IMR-90 (cell line): ENCODE results near the gene POTEJ. TPM values are rescaled to one million over a fixed set of nuclear protein-coding genes. Genes with fewer than 3 reads are reported as not detected.
"Not testable (repeated sequence)": the region's sequence is repeated elsewhere in the genome, so short reads cannot be mapped to it uniquely, and the experiment has no call there.

ENCODE experiments used
- ATAC-seq: fragments of 200-7000 bp; cut with Tn5 transposase; 2 replicates; pipeline ENCODE4 v1.9.1; 2020; ENCODE audit warnings: low read depth, mild to moderate bottlenecking, moderate library complexity
- BruUV-seq: library from RNA; stranded (reverse); fragments of 400-500 nt; replicated peaks from 2 replicates; lab custom pipeline; 2021; lab: Mats Ljungman, UMichigan
- CTCF ChIA-PET: fragments of 300-600 bp; formaldehyde crosslinking; extraction: SDS; loops from one replicate; lab custom pipeline; 2021; ENCODE audit warnings: antibody characterized with exemption; lab: Yijun Ruan, JAX
- POLR2A ChIA-PET: fragments of 300-600 bp; sonication (Branson Sonifier 250); formaldehyde crosslinking; loops from one replicate; lab custom pipeline; 2022; ENCODE audit warnings: antibody characterized with exemption; ENCODE audit not compliant: unreplicated experiment; lab: Charles Lee
- DNase-seq: peaks from one replicate; pipeline ENCODE4 v3.0.0; 2013
- H2AFZ ChIP-seq: replicated peaks from 2 replicates; pipeline ENCODE3; 2013; ENCODE audit warnings: low read length, mild to moderate bottlenecking; ENCODE audit not compliant: poor library complexity
- H2AK5ac ChIP-seq: 2 replicates; pipeline ENCODE4 v1.6.1; 2013; ENCODE audit warnings: low read depth, low read length, inconsistent platforms
- H2AK9ac ChIP-seq: replicated peaks from 2 replicates; pipeline ENCODE3; 2013; ENCODE audit warnings: mild to moderate bottlenecking, low read depth, low read length, moderate library complexity; ENCODE audit not compliant: poor library complexity
- H2BK120ac ChIP-seq: 2 replicates; pipeline ENCODE4 v1.6.1; 2013; ENCODE audit warnings: low read depth, low read length, inconsistent platforms
- H2BK15ac ChIP-seq: 3 replicates; pipeline ENCODE4 v1.6.1; 2013; ENCODE audit warnings: low read depth, low read length, inconsistent platforms
- H2BK20ac ChIP-seq: 2 replicates; pipeline ENCODE4 v1.6.1; 2013; ENCODE audit warnings: low read depth, mild to moderate bottlenecking, inconsistent platforms, low read length, moderate library complexity
- H2BK5ac ChIP-seq: 2 replicates; pipeline ENCODE4 v1.6.1; 2013; ENCODE audit warnings: mild to moderate bottlenecking, low read depth, low read length, inconsistent platforms; ENCODE audit not compliant: poor library complexity, severe bottlenecking
- H3K14ac ChIP-seq: replicated peaks from 2 replicates; pipeline ENCODE4 v1.6.1; 2013; ENCODE audit warnings: low read depth, low read length, inconsistent platforms
- H3K18ac ChIP-seq: 2 replicates; pipeline ENCODE4 v1.6.1; 2013; ENCODE audit warnings: low read depth, low read length, control low read depth
- H3K23ac ChIP-seq: 2 replicates; pipeline ENCODE4 v1.6.1; 2013; ENCODE audit warnings: low read depth, low read length, inconsistent platforms
- H3K27ac ChIP-seq: 2 replicates; pipeline ENCODE4 v1.5.1; 2013; ENCODE audit warnings: mild to moderate bottlenecking, control low read depth, low read length; ENCODE audit not compliant: insufficient read depth
- H3K27me3 ChIP-seq: 2 replicates; pipeline ENCODE4 v1.6.1; 2013; ENCODE audit warnings: low read length; ENCODE audit not compliant: control insufficient read depth, insufficient read depth
- H3K36me3 ChIP-seq: 2 replicates; pipeline ENCODE4 v1.6.1; 2013; ENCODE audit warnings: low read length, mixed read lengths; ENCODE audit not compliant: control insufficient read depth, insufficient read depth
- H3K4ac ChIP-seq: 2 replicates; pipeline ENCODE4 v1.6.1; 2013; ENCODE audit warnings: low read depth, low read length, inconsistent platforms
- H3K4me1 ChIP-seq: 2 replicates; pipeline ENCODE4 v1.6.1; 2013; ENCODE audit warnings: low read length, mixed read lengths; ENCODE audit not compliant: control insufficient read depth, insufficient read depth
- H3K4me2 ChIP-seq: 2 replicates; pipeline ENCODE4 v1.6.1; 2013; ENCODE audit warnings: low read depth, mild to moderate bottlenecking, control low read depth, low read length, moderate library complexity
- H3K4me3 ChIP-seq: 2 replicates; pipeline ENCODE4 v1.5.1; 2013; ENCODE audit warnings: low read depth, mild to moderate bottlenecking, control low read depth, low read length, moderate library complexity; ENCODE audit not compliant: insufficient read depth
- H3K56ac ChIP-seq: 2 replicates; pipeline ENCODE4 v1.6.1; 2013; ENCODE audit warnings: low read length, inconsistent platforms; ENCODE audit not compliant: insufficient read depth; ENCODE audit errors: extremely low read depth
- H3K79me1 ChIP-seq, 2 experiments: 2 replicates each; pipeline ENCODE4 v1.6.1; 2013; ENCODE audit warnings: low read length in 2 of 2, inconsistent platforms in 1 of 2, low read depth in 1 of 2
- H3K9ac ChIP-seq: 2 replicates; pipeline ENCODE4 v1.6.1; 2013; ENCODE audit warnings: low read depth, low read length, control low read depth
- H3K9me1 ChIP-seq: 2 replicates; pipeline ENCODE4 v1.6.1; 2013; ENCODE audit warnings: low read length, inconsistent platforms; ENCODE audit not compliant: insufficient read depth
- H3K9me3 ChIP-seq: 2 replicates; pipeline ENCODE4 v1.6.1; 2013; ENCODE audit warnings: low read length; ENCODE audit not compliant: control insufficient read depth, insufficient read depth
- H4K20me1 ChIP-seq: 2 replicates; pipeline ENCODE4 v1.6.1; 2013; ENCODE audit warnings: low read length, inconsistent platforms; ENCODE audit not compliant: insufficient read depth
- H4K5ac ChIP-seq: 2 replicates; pipeline ENCODE4 v1.6.1; 2013; ENCODE audit warnings: mild to moderate bottlenecking, low read depth, low read length, control low read depth
- H4K8ac ChIP-seq, 2 experiments: 2 replicates each; pipeline ENCODE4 v1.6.1; 2013; ENCODE audit warnings: low read depth in 2 of 2, low read length in 2 of 2, control low read depth in 1 of 2, inconsistent platforms in 1 of 2
- H4K91ac ChIP-seq: 2 replicates; pipeline ENCODE4 v1.6.1; 2013; ENCODE audit warnings: low read depth, low read length, inconsistent platforms; ENCODE audit not compliant: insufficient read depth
- WGBS, 2 experiments: methylation state at CpG; one replicate each; pipeline versions ENCODE4 v1.1.5 to v1.1.7; 2013; ENCODE audit warnings: missing lambda C conversion rate in 2 of 2; ENCODE audit not compliant: insufficient read length in 1 of 2; ENCODE audit errors: extremely low coverage in 2 of 2; 5-methylcytosine and 5-hydroxymethylcytosine counted together
- dilution Hi-C: fragments of 300-500 bp; cut with HindIII; formaldehyde crosslinking; loops from one replicate; pipeline ENCODE4 v1.14.3; 2018; ENCODE audit warnings: low sequenced_read_pairs; ENCODE audit not compliant: unreplicated experiment
- in situ Hi-C: fragments of 300-500 bp; cut with MboI; formaldehyde crosslinking; loops from 3 replicates; pipeline ENCODE4 v1.14.3; 2019; ENCODE audit warnings: low sequenced_read_pairs, inconsistent platforms, mixed read lengths
- intact Hi-C: fragments of 100-400 bp; cut with micrococcal nuclease; formaldehyde crosslinking; loops from 2 replicates; pipeline ENCODE4 v1.10.0; 2022
- polyA plus RNA-seq, 3 experiments: library from polyadenylated mRNA; depleted of rRNA; stranded (reverse); fragments of >200 nt; gene quantifications; 2 replicates each; pipeline ENCODE4 v1.2.3, GENCODE V29; 2012; ENCODE audit warnings: low replicate concordance in 1 of 3
- total RNA-seq: library from RNA; depleted of rRNA; stranded (reverse); fragments of >200 nt; gene quantifications from 2 replicates; pipeline ENCODE4 v1.2.3, GENCODE V29; 2012

Gene POTEJ
- total and polyA plus RNA-seq, 2 of the 4 experiments (the other 2 are of a cell fraction): not detected

GRCh38 chr2:130576209-130576784 lies 34.9 kb upstream of the POTEJ start:
- no CpG with 5 or more reads among the region's 8 CpGs for whole genome bisulfite sequencing, 2 experiments
- H4K8ac ChIP-seq, H2BK120ac ChIP-seq, H3K4ac ChIP-seq, POLR2A ChIA-PET, H3K79me1 ChIP-seq, DNase-seq, H3K14ac ChIP-seq, H2BK20ac ChIP-seq, BruUV-seq, H4K20me1 ChIP-seq, dilution Hi-C loops, H2BK5ac ChIP-seq, H3K9ac ChIP-seq, H2AK5ac ChIP-seq, H3K36me3 ChIP-seq, H2AK9ac ChIP-seq, H2BK15ac ChIP-seq, H4K91ac ChIP-seq, H3K4me2 ChIP-seq, intact Hi-C loops, in situ Hi-C loops, H3K27me3 ChIP-seq, H3K23ac ChIP-seq, H4K5ac ChIP-seq, H3K18ac ChIP-seq, H2AFZ ChIP-seq, H3K9me1 ChIP-seq, ATAC-seq, H3K27ac ChIP-seq, H3K4me1 ChIP-seq, H3K9me3 ChIP-seq, CTCF ChIA-PET, H3K4me3 ChIP-seq, H3K56ac ChIP-seq: not testable (repeated sequence)

- H3K4me1 ChIP-seq, H3K9ac ChIP-seq, POLR2A ChIA-PET, H3K4ac ChIP-seq, DNase-seq, H3K56ac ChIP-seq, H3K27me3 ChIP-seq, CTCF ChIA-PET, H3K9me3 ChIP-seq, H2BK15ac ChIP-seq, BruUV-seq, H3K4me2 ChIP-seq, H2BK5ac ChIP-seq, in situ Hi-C loops, H3K18ac ChIP-seq, ATAC-seq, H4K8ac ChIP-seq, dilution Hi-C loops, H3K9me1 ChIP-seq, H4K5ac ChIP-seq, H4K20me1 ChIP-seq, H3K4me3 ChIP-seq, H3K23ac ChIP-seq, H2AFZ ChIP-seq, H3K14ac ChIP-seq, H3K79me1 ChIP-seq, H2BK20ac ChIP-seq, H2BK120ac ChIP-seq, H2AK9ac ChIP-seq, H4K91ac ChIP-seq, H3K36me3 ChIP-seq, H3K27ac ChIP-seq, intact Hi-C loops, H2AK5ac ChIP-seq: not testable (repeated sequence)
- WGBS, 2 experiments: no CpG with 5 or more reads among the region's 4 CpGs
Measured at GRCh38 chr2:130577559-130577958, 33.7 kb upstream of the POTEJ start.
